OCI-LY7 (cell line): Measurements from ENCODE around the gene JAKMIP2. TPM values are rescaled to one million over a fixed set of nuclear protein-coding genes. Genes with fewer than 3 reads are reported as not detected.

ENCODE experiments used
- BruUV-seq: library from RNA; stranded (reverse); fragments of 400-500 nt; replicated peaks from 2 replicates; lab custom pipeline; 2021; lab: Mats Ljungman, UMichigan
- CTCF ChIA-PET: fragments of 300-600 bp; sonication (Branson Sonifier 250); formaldehyde crosslinking; loops from one replicate; lab custom pipeline; 2022; ENCODE audit warnings: antibody characterized with exemption; ENCODE audit not compliant: unreplicated experiment; lab: Charles Lee
- POLR2A ChIA-PET: fragments of 300-600 bp; sonication (Branson Sonifier 250); formaldehyde crosslinking; loops from one replicate; lab custom pipeline; 2022; ENCODE audit warnings: antibody characterized with exemption; lab: Charles Lee
- DNase-seq: peaks from one replicate; pipeline ENCODE4 v3.0.0-alpha.2; 2015; ENCODE audit warnings: low spot score
- H2AFZ ChIP-seq: fragments of 200-600 bp; sonication (generic), shearing (Covaris generic); 2 replicates; pipeline ENCODE4 v1.6.1; 2014; ENCODE audit warnings: mild to moderate bottlenecking, antibody characterized with exemption, low read length, moderate library complexity
- H3K27ac ChIP-seq: fragments of 200-600 bp; sonication (generic); 2 replicates; pipeline ENCODE4 v1.5.1; 2014; ENCODE audit warnings: mixed run types, low read depth, mild to moderate bottlenecking, moderate library complexity, low read length, inconsistent platforms; ENCODE audit not compliant: poor library complexity, severe bottlenecking
- H3K36me3 ChIP-seq: fragments of 200-600 bp; sonication (generic); 2 replicates; pipeline ENCODE4 v1.6.1; 2014; ENCODE audit warnings: mild to moderate bottlenecking, antibody characterized with exemption, low read length, moderate library complexity, mixed read lengths; ENCODE audit not compliant: insufficient read depth
- H3K4me1 ChIP-seq: fragments of 200-600 bp; sonication (generic); 2 replicates; pipeline ENCODE4 v1.5.1; 2014; ENCODE audit warnings: mild to moderate bottlenecking, low read length; ENCODE audit not compliant: insufficient read depth, poor library complexity, severe bottlenecking
- H3K4me2 ChIP-seq: fragments of 200-600 bp; sonication (generic); 2 replicates; pipeline ENCODE4 v1.6.1; 2014; ENCODE audit warnings: mild to moderate bottlenecking, low read length
- H3K4me3 ChIP-seq: fragments of 200-600 bp; sonication (generic); 2 replicates; pipeline ENCODE4 v1.5.1; 2014; ENCODE audit warnings: mild to moderate bottlenecking, low read depth, low read length; ENCODE audit not compliant: poor library complexity, severe bottlenecking
- H3K79me2 ChIP-seq: fragments of 200-600 bp; sonication (generic); 2 replicates; pipeline ENCODE4 v1.6.1; 2016; ENCODE audit warnings: low read depth, mild to moderate bottlenecking, low read length, moderate library complexity, mixed read lengths; ENCODE audit not compliant: insufficient read depth
- H3K9me2 ChIP-seq: fragments of 200-600 bp; sonication (generic); 2 replicates; pipeline ENCODE4 v1.6.1; 2016; ENCODE audit warnings: mild to moderate bottlenecking, low read length, mixed read lengths; ENCODE audit not compliant: insufficient read depth
- H3K9me3 ChIP-seq: fragments of 200-600 bp; sonication (generic); 2 replicates; pipeline ENCODE4 v1.6.1; 2014; ENCODE audit warnings: mild to moderate bottlenecking, mixed run types, low read length, mixed read lengths
- H4K20me1 ChIP-seq: fragments of 200-600 bp; sonication (generic); 2 replicates; pipeline ENCODE4 v1.6.1; 2014; ENCODE audit warnings: mild to moderate bottlenecking, antibody characterized with exemption, low read length, moderate library complexity, mixed read lengths; ENCODE audit not compliant: insufficient read depth
- EZH2phosphoT487 ChIP-seq: fragments of 200-600 bp; sonication (generic); IDR thresholded peaks from 2 replicates; pipeline ENCODE4 v1.6.1; 2018; ENCODE audit warnings: low read depth, borderline replicate concordance, mild to moderate bottlenecking, mixed run types, antibody characterized with exemption, low read length, moderate library complexity, mixed read lengths
- intact Hi-C: fragments of 100-400 bp; cut with micrococcal nuclease; formaldehyde crosslinking; loops from one replicate; pipeline ENCODE4 v1.10.0; 2022; ENCODE audit not compliant: unreplicated experiment
- total RNA-seq, 2 experiments: library from RNA; depleted of rRNA in 1 of 2; stranded (reverse); fragments of >200 nt in 1 of 2; shearing (Covaris generic) in 1 of 2; gene quantifications; 2 replicates each; pipeline ENCODE4 v1.2.3, GENCODE V29; 2014 to 2022
- TF ChIP-seq, protein P1 (sequence below): fragments of 200-600 bp; sonication (generic); conservative IDR thresholded peaks from 2 replicates; pipeline ENCODE4 v1.5.1; 2014; ENCODE audit warnings: mild to moderate bottlenecking, antibody characterized with exemption, low read length, moderate library complexity, mixed read lengths

The JAKMIP2 gene
- total RNA-seq, 2 experiments from 2014 or later, result 4.0 to 14.5 TPM

DNA sequence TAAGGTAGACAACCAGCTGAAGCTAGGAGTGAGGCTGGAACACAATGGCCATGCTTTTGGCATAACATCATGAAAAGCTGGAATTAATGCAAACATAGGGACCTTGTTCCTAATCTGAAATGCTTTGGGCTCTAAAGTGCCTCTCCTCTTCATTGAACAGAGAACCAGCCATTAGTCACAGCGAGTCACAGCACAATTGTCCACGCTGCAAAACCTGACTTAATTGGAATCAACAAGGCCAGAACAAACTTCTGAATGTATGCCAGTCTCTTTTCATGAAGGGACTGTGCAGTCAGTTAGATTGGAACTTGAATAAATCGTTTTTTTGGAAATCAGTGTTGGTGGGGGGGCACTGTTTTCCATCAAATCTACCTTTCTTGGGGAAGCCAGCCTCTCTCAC, 96.5 kb downstream of the JAKMIP2 start:
- no TSS peak for BruUV-seq
- H3K27ac ChIP-seq, result no peak overlapping the region
- no peak for DNase-seq
- TF ChIP-seq, protein P1, sequence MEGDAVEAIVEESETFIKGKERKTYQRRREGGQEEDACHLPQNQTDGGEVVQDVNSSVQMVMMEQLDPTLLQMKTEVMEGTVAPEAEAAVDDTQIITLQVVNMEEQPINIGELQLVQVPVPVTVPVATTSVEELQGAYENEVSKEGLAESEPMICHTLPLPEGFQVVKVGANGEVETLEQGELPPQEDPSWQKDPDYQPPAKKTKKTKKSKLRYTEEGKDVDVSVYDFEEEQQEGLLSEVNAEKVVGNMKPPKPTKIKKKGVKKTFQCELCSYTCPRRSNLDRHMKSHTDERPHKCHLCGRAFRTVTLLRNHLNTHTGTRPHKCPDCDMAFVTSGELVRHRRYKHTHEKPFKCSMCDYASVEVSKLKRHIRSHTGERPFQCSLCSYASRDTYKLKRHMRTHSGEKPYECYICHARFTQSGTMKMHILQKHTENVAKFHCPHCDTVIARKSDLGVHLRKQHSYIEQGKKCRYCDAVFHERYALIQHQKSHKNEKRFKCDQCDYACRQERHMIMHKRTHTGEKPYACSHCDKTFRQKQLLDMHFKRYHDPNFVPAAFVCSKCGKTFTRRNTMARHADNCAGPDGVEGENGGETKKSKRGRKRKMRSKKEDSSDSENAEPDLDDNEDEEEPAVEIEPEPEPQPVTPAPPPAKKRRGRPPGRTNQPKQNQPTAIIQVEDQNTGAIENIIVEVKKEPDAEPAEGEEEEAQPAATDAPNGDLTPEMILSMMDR, result no peak
- TF ChIP-seq EZH2phosphoT487, result no peak
- H3K4me1 ChIP-seq, result no peaks in the 10 kb centered on the region
- H3K9me3 ChIP-seq, result no peaks in the 10 kb centered on the region
- no peaks in the 10 kb centered on the region for H3K79me2 ChIP-seq
- intact Hi-C loops, result no loop called here
- H4K20me1 ChIP-seq, result no peaks in the 10 kb centered on the region
- H3K4me3 ChIP-seq, result no peak overlapping the region
- no peak overlapping the region for H3K4me2 ChIP-seq
- CTCF ChIA-PET, result no interaction called here
- no peak overlapping the region for H2AFZ ChIP-seq
- H3K9me2 ChIP-seq, result no peaks in the 10 kb centered on the region
- no peaks in the 10 kb centered on the region for H3K36me3 ChIP-seq
- POLR2A ChIA-PET, result interaction anchor here (0.6 to 1.8 kb wide), 2 partner anchors 18 to 110 kb away, joined by 3 to 4 read pairs; no protein-coding TSS in a partner anchor

DNA sequence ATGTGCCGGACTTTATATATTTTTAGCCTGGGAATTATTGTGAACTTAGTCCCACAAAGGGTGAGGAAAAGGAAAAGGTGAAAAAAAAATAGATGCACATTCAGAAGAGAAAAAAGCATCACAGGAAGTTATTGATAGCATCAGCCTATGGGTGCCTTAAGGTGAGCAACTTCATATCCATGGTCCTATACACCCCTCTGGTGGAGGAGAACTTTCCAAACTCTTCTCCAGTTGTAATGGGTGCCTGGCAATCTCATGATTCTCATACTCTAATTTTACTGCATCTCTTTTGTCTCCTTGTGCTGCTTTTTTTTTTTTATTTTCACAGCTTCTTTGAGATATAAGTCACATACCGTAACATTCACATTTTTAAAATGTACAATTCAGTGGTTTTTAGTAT, 107.4 kb downstream of the JAKMIP2 start:
- no peak overlapping the region for H2AFZ ChIP-seq
- intact Hi-C loops, result no loop called here
- TF ChIP-seq, protein P1, result no peak
- TF ChIP-seq EZH2phosphoT487, result no peak
- ChIA-PET POLR2A (interaction anchor here (0.5 to 1.1 kb wide), 2 partner anchors 19 to 266 kb away, joined by 3 read pairs; no protein-coding TSS in a partner anchor), CTCF (no interaction called here)
- no peak overlapping the region for H3K27ac ChIP-seq
- H3K4me3 ChIP-seq, result no peak overlapping the region
- H4K20me1 ChIP-seq, result no peaks in the 10 kb centered on the region
- no peaks in the 10 kb centered on the region for H3K9me2 ChIP-seq
- no peaks in the 10 kb centered on the region for H3K36me3 ChIP-seq
- H3K4me1 ChIP-seq, result no peaks in the 10 kb centered on the region
- DNase-seq, result no peak
- no peaks in the 10 kb centered on the region for H3K79me2 ChIP-seq
- no peaks in the 10 kb centered on the region for H3K9me3 ChIP-seq
- no peak overlapping the region for H3K4me2 ChIP-seq
- no TSS peak for BruUV-seq

DNA sequence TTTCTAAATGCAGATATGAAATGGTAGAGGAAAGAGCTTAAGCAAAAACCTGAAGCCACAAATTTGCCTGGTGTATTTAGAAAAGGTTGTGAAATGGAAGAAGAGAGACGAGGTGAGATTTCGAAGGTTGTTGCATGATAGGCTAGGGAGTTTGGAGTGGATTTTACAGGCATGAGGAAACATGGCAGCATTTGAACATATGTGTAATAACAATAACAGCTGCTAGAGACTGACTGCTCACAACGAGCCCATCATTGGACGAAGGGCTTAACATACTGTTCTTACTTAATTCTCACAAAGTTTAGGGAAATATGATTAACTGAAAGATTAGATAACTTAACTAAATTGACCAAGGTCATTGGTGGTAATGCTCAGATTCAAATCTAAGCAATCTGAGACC, 108.1 kb downstream of the JAKMIP2 start:
- Histone ChIP-seq H3K36me3 (no peaks in the 10 kb centered on the region), H2AFZ (no peak overlapping the region), H3K4me1 (no peaks in the 10 kb centered on the region), H3K27ac (no peak overlapping the region), H3K79me2 (no peaks in the 10 kb centered on the region), H3K4me3 (no peak overlapping the region), H3K4me2 (no peak overlapping the region), H4K20me1 (no peaks in the 10 kb centered on the region), H3K9me2 (no peaks in the 10 kb centered on the region), H3K9me3 (no peaks in the 10 kb centered on the region)
- DNase-seq, result no peak
- TF ChIP-seq, protein P1, result no peak
- no peak for TF ChIP-seq EZH2phosphoT487
- no TSS peak for BruUV-seq
- CTCF ChIA-PET, result no interaction called here
- intact Hi-C loops, result no loop called here
- POLR2A ChIA-PET, result interaction anchor here (0.6 to 1.1 kb wide), 4 partner anchors 11 to 33 kb away, joined by 3 read pairs; no protein-coding TSS in a partner anchor
